GM23338 (cell line): ENCODE measurements around the gene BAHCC1.

Experiments
- CTCF ChIP-seq, 2 experiments: fragments of 200-600 bp in 1 of 2; sonication (generic) in 1 of 2; conservative IDR thresholded peaks; 2 replicates each; pipeline versions ENCODE4 v1.5.1 to v1.6.1; 2016 to 2017; ENCODE audit warnings: antibody characterized with exemption in 2 of 2, low read depth in 2 of 2, mild to moderate bottlenecking in 2 of 2, moderate library complexity in 1 of 2
- ETS1 ChIP-seq: IDR thresholded peaks from 2 replicates; pipeline ENCODE4 v1.6.1; 2016; ENCODE audit warnings: antibody characterized with exemption
- EZH2 ChIP-seq: fragments of 200-600 bp; sonication (generic); IDR thresholded peaks from one replicate; pipeline ENCODE4 v1.8.0; 2017; ENCODE audit warnings: antibody characterized with exemption, mild to moderate bottlenecking, low read depth; ENCODE audit not compliant: unreplicated experiment
- POLR2AphosphoS5 ChIP-seq: IDR thresholded peaks from 2 replicates; pipeline ENCODE4 v1.6.1; 2016; ENCODE audit warnings: antibody characterized with exemption, low read depth
- TF ChIP-seq, protein P1 (sequence below): IDR thresholded peaks from one replicate; pipeline ENCODE4 v1.6.1; 2018; ENCODE audit warnings: antibody characterized with exemption; ENCODE audit not compliant: unreplicated experiment

DNA sequence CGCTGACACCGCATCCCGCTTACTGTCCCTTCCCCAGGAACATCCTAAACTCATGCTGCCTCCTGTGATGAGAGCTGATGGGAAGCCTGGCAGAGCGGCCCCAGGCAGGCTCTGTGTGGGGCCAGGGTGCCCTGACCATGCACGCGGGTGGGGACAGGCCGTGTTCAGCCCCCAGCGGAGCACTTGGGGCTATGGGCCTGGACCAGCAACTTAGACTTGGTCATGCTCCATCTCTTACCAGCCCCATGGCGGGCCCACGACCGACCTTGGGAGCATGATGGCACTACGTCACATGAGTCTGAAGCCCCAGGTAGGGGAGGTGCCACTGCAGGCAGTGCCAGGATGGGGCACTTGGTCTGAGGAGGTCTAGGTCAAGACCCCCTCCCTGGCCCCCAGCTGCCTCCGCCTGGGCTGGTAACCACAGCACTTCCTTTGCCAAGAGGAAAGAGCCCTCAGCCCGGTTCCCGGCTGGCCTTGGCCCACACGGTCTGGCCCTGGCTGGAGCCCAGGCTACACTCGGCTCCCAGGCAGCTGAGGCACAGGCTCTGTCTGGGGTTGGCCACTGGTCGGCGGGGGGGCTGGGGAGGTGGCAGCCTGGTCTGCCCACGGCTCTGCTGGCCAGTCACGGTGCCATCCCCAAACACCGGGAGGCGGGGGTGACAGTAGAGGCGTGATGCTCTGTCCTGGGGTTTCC is 25.7 kb downstream of the BAHCC1 start:
- TF ChIP-seq ETS1 (no peak), POLR2AphosphoS5 (no peak), CTCF (conservative IDR thresholded peaks at IDR 0.05; ENCODE audit: low read depth in 2 of 2) (no peak), EZH2 (no peak)
- TF ChIP-seq, protein P1, sequence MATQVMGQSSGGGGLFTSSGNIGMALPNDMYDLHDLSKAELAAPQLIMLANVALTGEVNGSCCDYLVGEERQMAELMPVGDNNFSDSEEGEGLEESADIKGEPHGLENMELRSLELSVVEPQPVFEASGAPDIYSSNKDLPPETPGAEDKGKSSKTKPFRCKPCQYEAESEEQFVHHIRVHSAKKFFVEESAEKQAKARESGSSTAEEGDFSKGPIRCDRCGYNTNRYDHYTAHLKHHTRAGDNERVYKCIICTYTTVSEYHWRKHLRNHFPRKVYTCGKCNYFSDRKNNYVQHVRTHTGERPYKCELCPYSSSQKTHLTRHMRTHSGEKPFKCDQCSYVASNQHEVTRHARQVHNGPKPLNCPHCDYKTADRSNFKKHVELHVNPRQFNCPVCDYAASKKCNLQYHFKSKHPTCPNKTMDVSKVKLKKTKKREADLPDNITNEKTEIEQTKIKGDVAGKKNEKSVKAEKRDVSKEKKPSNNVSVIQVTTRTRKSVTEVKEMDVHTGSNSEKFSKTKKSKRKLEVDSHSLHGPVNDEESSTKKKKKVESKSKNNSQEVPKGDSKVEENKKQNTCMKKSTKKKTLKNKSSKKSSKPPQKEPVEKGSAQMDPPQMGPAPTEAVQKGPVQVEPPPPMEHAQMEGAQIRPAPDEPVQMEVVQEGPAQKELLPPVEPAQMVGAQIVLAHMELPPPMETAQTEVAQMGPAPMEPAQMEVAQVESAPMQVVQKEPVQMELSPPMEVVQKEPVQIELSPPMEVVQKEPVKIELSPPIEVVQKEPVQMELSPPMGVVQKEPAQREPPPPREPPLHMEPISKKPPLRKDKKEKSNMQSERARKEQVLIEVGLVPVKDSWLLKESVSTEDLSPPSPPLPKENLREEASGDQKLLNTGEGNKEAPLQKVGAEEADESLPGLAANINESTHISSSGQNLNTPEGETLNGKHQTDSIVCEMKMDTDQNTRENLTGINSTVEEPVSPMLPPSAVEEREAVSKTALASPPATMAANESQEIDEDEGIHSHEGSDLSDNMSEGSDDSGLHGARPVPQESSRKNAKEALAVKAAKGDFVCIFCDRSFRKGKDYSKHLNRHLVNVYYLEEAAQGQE: no peak
